Smooth muscle cell (in vitro differentiated cells): ENCODE measurements around the gene TIGD7. TPM values are rescaled to one million over a fixed set of nuclear protein-coding genes. Genes with fewer than 3 reads are reported as not detected.

Experiments
- DNase-seq: peaks from one replicate; lab custom pipeline; 2025; ENCODE audit not compliant: unreplicated experiment; lab: John Stamatoyannopoulos, UW
- H2AFZ ChIP-seq: fragments of 200-600 bp; sonication (generic); 2 replicates; pipeline ENCODE4 v1.6.0; 2016; ENCODE audit warnings: antibody characterized with exemption, low read depth, mild to moderate bottlenecking
- H3F3A ChIP-seq: fragments of 200-600 bp; sonication (generic); 2 replicates; pipeline ENCODE4 v1.6.0; 2017; ENCODE audit warnings: antibody characterized with exemption, low read depth
- H3K27ac ChIP-seq: fragments of 200-600 bp; sonication (generic); 2 replicates; pipeline ENCODE4 v1.5.1; 2016; ENCODE audit warnings: low read depth, mild to moderate bottlenecking
- H3K27me3 ChIP-seq: fragments of 200-600 bp; sonication (generic); 2 replicates; pipeline ENCODE4 v1.6.1; 2016; ENCODE audit warnings: low read depth, mild to moderate bottlenecking
- H3K36me3 ChIP-seq: fragments of 200-600 bp; sonication (generic); 2 replicates; pipeline ENCODE4 v1.5.1; 2016; ENCODE audit warnings: low read depth
- H3K4me1 ChIP-seq: fragments of 200-600 bp; sonication (generic); 2 replicates; pipeline ENCODE4 v1.5.1; 2016; ENCODE audit warnings: low read depth
- H3K4me2 ChIP-seq: fragments of 200-600 bp; sonication (generic); 2 replicates; pipeline ENCODE4 v1.6.0; 2016; ENCODE audit warnings: mild to moderate bottlenecking
- H3K4me3 ChIP-seq: fragments of 200-600 bp; sonication (generic); 2 replicates; pipeline ENCODE4 v1.5.1; 2016; ENCODE audit warnings: mild to moderate bottlenecking
- H3K79me2 ChIP-seq: fragments of 200-600 bp; sonication (generic); 2 replicates; pipeline ENCODE4 v1.6.0; 2016; ENCODE audit warnings: low read depth, mild to moderate bottlenecking
- H3K9ac ChIP-seq: fragments of 200-600 bp; sonication (generic); 2 replicates; pipeline ENCODE4 v1.6.0; 2016; ENCODE audit warnings: low read depth
- H3K9me3 ChIP-seq: fragments of 200-600 bp; sonication (generic); replicated peaks from 2 replicates; pipeline ENCODE4 v1.5.1; 2016; ENCODE audit warnings: low read depth
- H4K20me1 ChIP-seq: fragments of 200-600 bp; sonication (generic); 2 replicates; pipeline ENCODE4 v1.6.0; 2016; ENCODE audit warnings: low read depth
- CTCF ChIP-seq: fragments of 200-600 bp; sonication (generic); IDR thresholded peaks from 2 replicates; pipeline ENCODE4 v1.5.1; 2017; ENCODE audit warnings: borderline replicate concordance, mild to moderate bottlenecking, antibody characterized with exemption; ENCODE audit not compliant: insufficient read depth, poor library complexity, severe bottlenecking
- WGBS: methylation state at CpG from one replicate; pipeline ENCODE4 v1.1.7; 2016; ENCODE audit warnings: low lambda C conversion rate; 5-methylcytosine and 5-hydroxymethylcytosine counted together
- polyA plus RNA-seq: library from polyadenylated mRNA; unstranded; fragments of >200 nt; fragmentation: Nextera tagmentation; extraction: Ambion mirVana; gene quantifications from 2 replicates; pipeline ENCODE4 v1.2.1, GENCODE V29; 2016
- total RNA-seq: library from RNA; depleted of rRNA; stranded (reverse); fragments of >200 nt; gene quantifications from 2 replicates; pipeline ENCODE4 v1.2.3, GENCODE V29; 2014

Gene TIGD7
- total RNA-seq = 5.0 and 7.4 TPM in 2 replicates
- 1.7 and 3.6 TPM in 2 replicates for polyA plus RNA-seq

- Histone ChIP-seq H3K27me3 (no peaks in the 10 kb centered on the region), H2AFZ (peak within 1 kb of the TSS; percentile 88), H3K4me2 (peak within 1 kb of the TSS; percentile 94), H3K36me3 (peaks cover 43% of the 10 kb centered on the region), H3K9ac (peak within 1 kb of the TSS; percentile 82), H3F3A (peaks cover 4% of the 10 kb centered on the region), H3K9me3 (peaks cover 34% of the 10 kb centered on the region), H3K4me3 (peak within 1 kb of the TSS; percentile 77), H3K4me1 (peaks cover 11% of the 10 kb centered on the region), H3K79me2 (peaks cover 8% of the 10 kb centered on the region), H4K20me1 (no peaks in the 10 kb centered on the region), H3K27ac (peak within 1 kb of the TSS; percentile 90)
- peak; percentile 27 for DNase-seq
- no peak for TF ChIP-seq CTCF
- WGBS = 3% methylated on average over 99 of the region's 103 CpGs
Observed at GRCh38 chr16:3305109-3306068, at the start of gene TIGD7, which contains the start of gene ZNF75A. Gene TIGD7 (minus strand): TSS chr16:3305430. CDS start chr16:3300614, 4,816 bp downstream. Gene ZNF75A (plus strand): TSS chr16:3305497. CDS start chr16:3308429, 2,932 bp downstream.

GRCh38 chr16:3349175-3349574 lies 43.9 kb upstream of the TIGD7 start:
- Histone ChIP-seq H3K4me2 (no peak overlapping the region), H3K27me3 (no peaks in the 10 kb centered on the region), H3K4me1 (no peaks in the 10 kb centered on the region), H4K20me1 (no peaks in the 10 kb centered on the region), H3K9ac (no peak overlapping the region), H2AFZ (no peak overlapping the region), H3K36me3 (no peaks in the 10 kb centered on the region), H3K4me3 (no peak overlapping the region), H3K27ac (no peak overlapping the region), H3K9me3 (no peaks in the 10 kb centered on the region), H3F3A (no peaks in the 10 kb centered on the region), H3K79me2 (no peaks in the 10 kb centered on the region)
- no peak for TF ChIP-seq CTCF
- DNase-seq = no peak
- 75% methylated on average over 13 of the region's 13 CpGs for WGBS

GRCh38 chr16:3348547-3349167 lies 43.4 kb upstream of the TIGD7 start:
- H4K20me1 ChIP-seq = no peaks in the 10 kb centered on the region
- TF ChIP-seq CTCF = no peak
- H3K9me3 ChIP-seq = no peaks in the 10 kb centered on the region
- no peaks in the 10 kb centered on the region for H3F3A ChIP-seq
- no peak overlapping the region for H3K9ac ChIP-seq
- H3K79me2 ChIP-seq = no peaks in the 10 kb centered on the region
- no peak overlapping the region for H3K4me3 ChIP-seq
- no peaks in the 10 kb centered on the region for H3K36me3 ChIP-seq
- H3K27ac ChIP-seq = no peak overlapping the region
- no peaks in the 10 kb centered on the region for H3K27me3 ChIP-seq
- H2AFZ ChIP-seq = no peak overlapping the region
- 69% methylated on average over 4 of the region's 4 CpGs for WGBS
- H3K4me1 ChIP-seq = no peaks in the 10 kb centered on the region
- DNase-seq = no peak
- H3K4me2 ChIP-seq = no peak overlapping the region
